OCI-LY7 (cell line): ENCODE data around the gene DDIT4L.

Experiments
- EZH2phosphoT487 ChIP-seq: fragments of 200-600 bp; sonication (generic); IDR thresholded peaks from 2 replicates; pipeline ENCODE4 v1.6.1; 2018; ENCODE audit warnings: low read depth, borderline replicate concordance, mild to moderate bottlenecking, mixed run types, antibody characterized with exemption, low read length, moderate library complexity, mixed read lengths
- TF ChIP-seq, protein P1 (sequence below): fragments of 200-600 bp; sonication (generic); conservative IDR thresholded peaks from 2 replicates; pipeline ENCODE4 v1.5.1; 2014; ENCODE audit warnings: mild to moderate bottlenecking, antibody characterized with exemption, low read length, moderate library complexity, mixed read lengths

DNA sequence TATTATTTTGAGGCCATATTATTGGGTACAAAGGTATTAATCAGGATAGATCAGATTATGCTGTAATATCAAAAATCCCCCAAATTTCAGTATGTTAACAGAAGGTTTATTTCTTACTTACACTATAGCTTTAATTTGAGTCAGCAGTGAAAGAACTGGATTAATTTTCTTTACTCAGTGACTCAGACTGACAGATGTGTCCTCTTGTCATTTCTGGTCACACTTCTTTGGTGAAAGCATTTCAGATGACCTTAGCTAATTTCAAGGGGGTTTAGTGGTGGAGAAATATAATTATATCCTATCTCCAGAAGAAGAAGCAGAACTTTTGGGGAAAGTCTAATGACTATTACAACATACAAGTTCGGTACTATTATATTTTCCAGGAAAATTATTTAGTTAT lies 12.4 kb downstream of the DDIT4L start:
- TF ChIP-seq, protein P1, sequence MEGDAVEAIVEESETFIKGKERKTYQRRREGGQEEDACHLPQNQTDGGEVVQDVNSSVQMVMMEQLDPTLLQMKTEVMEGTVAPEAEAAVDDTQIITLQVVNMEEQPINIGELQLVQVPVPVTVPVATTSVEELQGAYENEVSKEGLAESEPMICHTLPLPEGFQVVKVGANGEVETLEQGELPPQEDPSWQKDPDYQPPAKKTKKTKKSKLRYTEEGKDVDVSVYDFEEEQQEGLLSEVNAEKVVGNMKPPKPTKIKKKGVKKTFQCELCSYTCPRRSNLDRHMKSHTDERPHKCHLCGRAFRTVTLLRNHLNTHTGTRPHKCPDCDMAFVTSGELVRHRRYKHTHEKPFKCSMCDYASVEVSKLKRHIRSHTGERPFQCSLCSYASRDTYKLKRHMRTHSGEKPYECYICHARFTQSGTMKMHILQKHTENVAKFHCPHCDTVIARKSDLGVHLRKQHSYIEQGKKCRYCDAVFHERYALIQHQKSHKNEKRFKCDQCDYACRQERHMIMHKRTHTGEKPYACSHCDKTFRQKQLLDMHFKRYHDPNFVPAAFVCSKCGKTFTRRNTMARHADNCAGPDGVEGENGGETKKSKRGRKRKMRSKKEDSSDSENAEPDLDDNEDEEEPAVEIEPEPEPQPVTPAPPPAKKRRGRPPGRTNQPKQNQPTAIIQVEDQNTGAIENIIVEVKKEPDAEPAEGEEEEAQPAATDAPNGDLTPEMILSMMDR = no peak
- TF ChIP-seq EZH2phosphoT487 = no peak
